Measurements from ENCODE around the gene NR3C1.

Gene NR3C1

DNA sequence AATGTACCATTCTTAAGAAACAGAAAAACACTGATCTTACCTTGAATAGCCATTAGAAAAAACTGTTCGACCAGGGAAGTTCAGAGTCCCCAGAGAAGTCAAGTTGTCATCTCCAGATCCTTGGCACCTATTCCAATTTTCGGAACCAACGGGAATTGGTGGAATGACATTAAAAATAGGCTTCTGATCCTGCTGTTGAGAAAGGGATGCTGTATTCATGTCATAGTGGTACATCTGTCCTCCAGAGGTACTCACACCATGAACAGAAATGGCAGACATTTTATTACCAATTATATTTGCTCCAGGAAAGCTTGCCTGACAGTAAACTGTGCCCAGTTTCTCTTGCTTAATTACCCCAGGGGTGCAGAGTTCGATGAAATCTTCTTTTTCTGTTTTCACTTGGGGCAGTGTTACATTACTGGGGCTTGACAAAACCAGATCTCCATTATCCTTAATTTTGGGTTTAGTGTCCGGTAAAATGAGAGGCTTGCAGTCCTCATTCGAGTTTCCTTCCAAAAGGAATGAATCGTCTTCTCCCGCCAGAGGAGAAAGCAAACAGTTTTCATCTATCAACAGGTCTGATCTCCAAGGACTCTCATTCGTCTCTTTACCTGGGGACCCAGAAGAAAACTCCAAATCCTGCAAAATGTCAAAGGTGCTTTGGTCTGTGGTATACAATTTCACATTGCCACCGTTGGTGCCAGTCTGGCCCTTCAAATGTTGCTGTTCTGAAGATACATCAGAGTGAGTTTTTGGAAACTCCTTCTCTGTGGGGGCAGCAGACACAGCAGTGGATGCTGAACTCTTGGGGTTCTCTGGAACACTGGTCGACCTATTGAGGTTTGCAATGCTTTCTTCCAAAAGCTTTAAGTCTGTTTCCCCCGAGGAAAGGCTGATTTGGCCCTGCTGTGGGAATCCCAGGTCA, 3.6 kb downstream of the NR3C1 start:
- DNase-seq (ENCODE audit: low read depth) = peak; percentile 25
- TF ChIP-seq, protein P1, sequence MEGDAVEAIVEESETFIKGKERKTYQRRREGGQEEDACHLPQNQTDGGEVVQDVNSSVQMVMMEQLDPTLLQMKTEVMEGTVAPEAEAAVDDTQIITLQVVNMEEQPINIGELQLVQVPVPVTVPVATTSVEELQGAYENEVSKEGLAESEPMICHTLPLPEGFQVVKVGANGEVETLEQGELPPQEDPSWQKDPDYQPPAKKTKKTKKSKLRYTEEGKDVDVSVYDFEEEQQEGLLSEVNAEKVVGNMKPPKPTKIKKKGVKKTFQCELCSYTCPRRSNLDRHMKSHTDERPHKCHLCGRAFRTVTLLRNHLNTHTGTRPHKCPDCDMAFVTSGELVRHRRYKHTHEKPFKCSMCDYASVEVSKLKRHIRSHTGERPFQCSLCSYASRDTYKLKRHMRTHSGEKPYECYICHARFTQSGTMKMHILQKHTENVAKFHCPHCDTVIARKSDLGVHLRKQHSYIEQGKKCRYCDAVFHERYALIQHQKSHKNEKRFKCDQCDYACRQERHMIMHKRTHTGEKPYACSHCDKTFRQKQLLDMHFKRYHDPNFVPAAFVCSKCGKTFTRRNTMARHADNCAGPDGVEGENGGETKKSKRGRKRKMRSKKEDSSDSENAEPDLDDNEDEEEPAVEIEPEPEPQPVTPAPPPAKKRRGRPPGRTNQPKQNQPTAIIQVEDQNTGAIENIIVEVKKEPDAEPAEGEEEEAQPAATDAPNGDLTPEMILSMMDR (conservative IDR thresholded peaks at IDR 0.05; ENCODE audit: control insufficient read depth, insufficient read depth, low read depth, low read length) = no peak
- H3K4me3 ChIP-seq (ENCODE audit: control insufficient read depth, low read depth, low read length) = peak overlapping the region; percentile 88

GRCh38 chr5:143398451-143399237, 4.8 kb downstream of the NR3C1 start:
- DNase-seq (ENCODE audit: low read depth) = peak; percentile 52
- peak overlapping the region; percentile 88 for H3K4me3 ChIP-seq (ENCODE audit: control insufficient read depth, low read depth, low read length)
- TF ChIP-seq, protein P1 (conservative IDR thresholded peaks at IDR 0.05; ENCODE audit: control insufficient read depth, insufficient read depth, low read depth, low read length) = no peak

DNA sequence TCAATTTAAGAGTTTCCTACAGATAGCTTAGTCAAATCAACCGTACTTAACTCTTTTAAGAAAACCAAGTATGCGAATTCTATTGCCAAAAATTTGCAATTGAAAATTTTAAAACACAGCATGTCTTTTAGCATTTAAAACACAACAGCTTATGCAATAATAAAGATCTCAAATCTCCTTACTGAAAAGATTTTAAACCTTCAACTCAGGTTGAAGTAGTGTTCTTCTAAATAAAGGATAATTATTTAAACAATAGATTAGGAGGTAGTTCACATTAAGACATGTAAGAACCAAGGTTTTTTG, 5.5 kb downstream of the NR3C1 start:
- DNase-seq (ENCODE audit: low read depth) = peak; percentile 24
- TF ChIP-seq, protein P1 (conservative IDR thresholded peaks at IDR 0.05; ENCODE audit: control insufficient read depth, insufficient read depth, low read depth, low read length) = no peak
- peak overlapping the region; percentile 88 for H3K4me3 ChIP-seq (ENCODE audit: control insufficient read depth, low read depth, low read length)

DNA sequence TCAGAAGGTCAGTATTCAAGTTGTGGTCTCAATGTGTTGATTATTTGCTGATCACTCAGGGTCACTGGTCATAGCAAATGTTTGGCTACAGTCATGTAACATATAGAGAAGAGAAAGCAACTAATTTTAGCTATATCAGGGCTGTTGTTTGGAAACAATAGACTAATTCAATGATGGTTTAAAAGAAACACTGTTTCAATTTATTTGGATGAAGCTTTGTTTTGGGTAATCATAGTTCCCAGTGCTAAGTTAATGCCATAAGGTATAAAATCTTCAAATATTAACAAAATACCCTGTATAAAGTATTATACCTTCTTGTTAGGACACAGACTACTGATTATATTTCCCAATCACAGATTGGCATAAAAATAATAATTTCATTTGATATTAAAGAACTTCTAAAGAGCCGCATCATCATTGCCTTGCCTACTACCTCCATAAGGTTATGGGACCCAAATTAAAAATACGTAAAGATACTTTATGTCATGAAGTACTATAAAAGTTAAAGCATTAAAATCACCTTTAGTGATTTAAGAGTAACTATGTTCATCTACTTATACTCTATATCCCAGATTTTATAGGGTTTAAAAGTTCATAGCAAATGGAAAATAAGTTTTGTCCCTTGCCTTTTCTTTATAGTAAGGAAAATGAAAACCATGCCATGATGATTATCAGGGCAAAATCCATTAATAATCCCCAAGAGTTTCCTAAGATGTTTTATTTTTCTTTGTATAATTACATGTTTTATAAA, 6.0 kb downstream of the NR3C1 start:
- TF ChIP-seq, protein P1 (conservative IDR thresholded peaks at IDR 0.05; ENCODE audit: control insufficient read depth, insufficient read depth, low read depth, low read length) = no peak
- DNase-seq (ENCODE audit: low read depth) = peak; percentile 28

DNA sequence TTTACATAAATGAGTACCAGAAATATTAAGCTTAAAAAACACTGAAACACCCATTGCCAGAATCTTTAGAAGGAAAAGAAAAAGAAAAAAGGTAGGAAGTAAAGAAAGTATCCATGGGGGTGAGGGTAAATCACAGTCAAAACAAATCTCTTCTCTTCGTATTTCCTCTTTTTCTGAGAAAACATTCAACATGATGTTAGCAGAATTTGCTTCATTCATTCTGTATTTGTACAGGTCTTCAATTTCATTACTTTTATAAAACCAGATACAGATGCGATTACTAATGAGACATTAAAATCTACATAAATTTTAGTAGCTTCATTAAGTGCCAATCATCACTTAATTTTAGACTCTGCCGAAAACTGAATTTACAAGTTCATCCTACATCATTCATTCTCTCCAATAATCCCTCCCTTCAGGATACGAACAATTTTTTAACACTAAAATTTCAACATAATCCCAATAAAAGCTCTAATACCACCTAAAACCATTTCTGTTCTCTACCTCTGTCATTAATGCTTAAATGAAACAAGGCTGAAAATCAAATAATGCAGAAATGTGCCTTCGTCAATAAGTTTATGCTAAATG, 7.0 kb downstream of the NR3C1 start:
- H3K4me3 ChIP-seq (ENCODE audit: control insufficient read depth, low read depth, low read length) = peak overlapping the region; percentile 88

More for the DNA sequence above, 6.0 kb downstream of the NR3C1 start:
- peak overlapping the region; percentile 88 for H3K4me3 ChIP-seq (ENCODE audit: control insufficient read depth, low read depth, low read length)

More for the DNA sequence above, 7.0 kb downstream of the NR3C1 start:
- peak; percentile 10 for DNase-seq (ENCODE audit: low read depth)
- TF ChIP-seq, protein P1 (conservative IDR thresholded peaks at IDR 0.05; ENCODE audit: control insufficient read depth, insufficient read depth, low read depth, low read length) = no peak

All from fibroblast of mammary gland (primary cell).